Activated T-cell treated with anti-CD3 and anti-CD28 coated beads for 1 hour (primary cell): Measurements from ENCODE around the gene CAVIN4.

Source experiments
- DNase-seq: peaks from one replicate; pipeline ENCODE4 v3.0.0-alpha.2; 2020; ENCODE audit warnings: low read depth

The CAVIN4 gene

DNA sequence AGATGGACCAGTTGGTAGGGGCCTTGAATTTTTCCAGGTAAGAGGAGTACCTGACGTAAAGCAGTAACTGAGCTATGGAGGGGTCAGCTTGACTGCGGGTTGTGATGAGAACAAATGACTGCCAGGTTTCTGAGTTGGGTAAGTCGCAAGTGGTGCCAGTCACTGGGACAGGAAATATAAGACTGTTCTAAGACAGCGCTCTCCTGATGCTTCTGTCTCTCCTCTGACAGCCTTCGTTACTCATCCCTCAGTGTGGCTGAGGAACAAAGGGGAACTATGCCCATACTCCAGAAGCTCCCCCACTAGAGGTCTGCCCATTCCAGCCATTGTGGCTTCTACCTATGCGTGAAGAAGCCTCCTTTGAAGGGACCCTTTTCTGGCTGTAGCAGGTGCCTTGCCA, 13.3 kb downstream of the CAVIN4 start:
- no peak for DNase-seq

DNA sequence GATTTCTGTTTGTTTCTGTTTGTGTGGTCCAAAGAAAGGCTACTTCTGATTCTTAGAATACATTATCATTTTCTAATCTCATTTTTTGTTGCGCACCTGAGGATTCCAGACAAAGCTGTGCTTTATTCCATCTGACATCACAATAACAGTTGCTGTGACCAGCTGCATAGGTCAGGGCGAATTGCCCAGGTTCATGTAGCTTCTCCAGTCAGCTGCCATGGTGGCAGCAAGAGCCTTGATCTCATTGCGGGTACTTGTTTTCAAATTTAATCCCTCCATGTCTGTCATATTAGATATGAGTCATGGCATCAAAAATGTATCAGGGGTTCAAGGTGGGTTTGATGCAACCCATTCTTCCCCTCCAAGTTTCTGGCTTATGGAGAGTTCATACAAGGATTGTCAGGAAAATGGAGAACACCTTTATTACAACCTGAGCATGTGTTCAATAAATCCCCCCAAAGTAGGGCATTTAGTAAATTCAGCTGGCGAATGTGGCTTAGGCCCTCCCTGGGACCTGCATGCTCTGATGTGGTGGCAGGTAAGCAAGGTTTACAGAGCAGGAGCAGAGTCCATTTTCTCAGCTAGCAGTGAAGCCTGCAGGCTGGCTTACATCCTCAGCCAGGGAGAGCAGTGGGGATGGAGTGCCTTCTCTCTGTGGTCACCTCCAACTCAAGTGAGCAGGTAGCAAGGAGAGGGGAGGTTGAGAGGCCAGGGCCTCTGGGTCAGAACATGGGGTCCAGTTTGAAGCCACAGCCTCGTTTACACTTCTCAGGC, 13.9 kb downstream of the CAVIN4 start:
- DNase-seq, result no peak

DNA sequence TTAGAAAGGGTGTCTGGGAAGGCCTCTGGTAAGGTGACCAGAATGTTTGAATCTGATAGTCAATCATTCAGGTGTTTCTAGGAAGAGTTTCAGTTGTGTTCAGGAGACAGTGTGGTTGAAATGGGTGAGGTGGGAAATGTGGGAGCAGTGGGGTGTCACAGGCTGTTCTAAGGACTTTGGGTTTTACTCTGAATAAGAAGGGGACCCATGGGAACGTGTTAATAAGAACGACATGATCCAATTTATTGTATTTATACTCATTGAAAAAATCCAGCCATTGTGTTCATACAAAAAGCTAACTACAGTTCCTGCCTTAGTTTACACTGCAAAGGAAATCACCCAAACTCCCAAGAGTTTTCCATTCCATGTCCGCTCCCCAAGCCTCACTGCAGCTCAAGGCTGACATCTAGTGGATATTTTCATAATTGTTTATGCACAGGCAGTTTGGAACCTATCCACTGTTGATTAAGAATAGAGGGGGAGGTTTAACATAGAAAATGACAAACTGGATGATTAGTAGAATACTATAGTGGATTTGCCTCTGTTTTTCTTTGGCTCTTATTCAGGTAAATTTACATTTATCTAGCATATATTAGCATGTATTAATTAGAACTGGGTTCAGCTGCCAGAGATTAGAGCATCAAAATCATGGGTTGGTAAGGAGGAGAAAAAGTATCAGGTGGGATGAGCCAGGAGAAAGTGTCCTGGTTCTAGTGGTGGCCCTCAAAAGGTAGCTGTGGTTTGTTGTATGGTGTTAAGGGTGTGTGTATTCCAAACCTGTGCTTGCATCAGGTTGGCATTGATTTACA, 17.7 kb downstream of the CAVIN4 start:
- no peak for DNase-seq

DNA sequence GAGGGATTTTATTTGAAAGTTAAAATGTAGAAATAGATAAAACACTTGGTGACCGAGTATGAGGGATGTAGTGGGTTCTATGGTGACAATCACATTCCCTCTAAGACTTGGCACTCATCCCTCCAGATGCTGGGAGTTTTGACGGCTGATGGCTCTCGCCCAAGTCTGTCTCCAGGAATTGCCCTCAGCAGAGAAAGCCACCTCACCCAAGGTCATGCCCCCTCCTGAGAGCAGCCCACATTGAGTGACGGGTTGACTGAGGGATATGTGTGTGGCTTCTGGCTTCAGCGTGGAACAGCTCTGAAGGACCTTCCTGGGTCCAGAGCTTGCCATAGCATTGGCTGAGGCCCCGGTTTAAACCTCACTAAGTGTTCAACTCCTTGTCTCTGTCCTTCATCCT, 19.4 kb downstream of the CAVIN4 start:
- DNase-seq, result no peak

DNA sequence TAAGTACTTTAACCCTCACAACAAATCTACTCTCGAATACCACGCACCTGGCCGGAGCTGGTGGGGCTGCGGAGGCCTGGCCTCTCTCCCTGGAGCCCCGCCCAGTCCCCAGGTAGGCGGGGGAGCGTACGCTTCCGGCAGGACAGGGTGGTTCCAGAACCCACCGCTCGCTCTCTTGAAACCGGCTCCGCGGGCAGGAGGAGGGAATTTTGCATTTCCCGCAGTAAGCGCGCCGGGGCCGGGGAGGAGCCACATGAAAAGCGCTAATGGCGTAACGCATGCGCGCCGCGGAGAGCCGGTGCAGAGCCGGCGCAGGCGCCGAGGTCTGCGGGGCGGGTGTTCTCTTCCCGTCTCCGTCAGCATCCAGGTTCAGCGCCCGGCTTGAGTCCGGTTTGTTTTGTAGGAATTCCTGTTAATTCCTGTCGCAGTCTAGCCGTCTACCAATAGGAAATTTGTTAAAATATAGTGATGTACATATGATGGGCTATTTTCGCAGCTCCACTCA, 20.8 kb downstream of the CAVIN4 start:
- DNase-seq, result peak; percentile 71

DNA sequence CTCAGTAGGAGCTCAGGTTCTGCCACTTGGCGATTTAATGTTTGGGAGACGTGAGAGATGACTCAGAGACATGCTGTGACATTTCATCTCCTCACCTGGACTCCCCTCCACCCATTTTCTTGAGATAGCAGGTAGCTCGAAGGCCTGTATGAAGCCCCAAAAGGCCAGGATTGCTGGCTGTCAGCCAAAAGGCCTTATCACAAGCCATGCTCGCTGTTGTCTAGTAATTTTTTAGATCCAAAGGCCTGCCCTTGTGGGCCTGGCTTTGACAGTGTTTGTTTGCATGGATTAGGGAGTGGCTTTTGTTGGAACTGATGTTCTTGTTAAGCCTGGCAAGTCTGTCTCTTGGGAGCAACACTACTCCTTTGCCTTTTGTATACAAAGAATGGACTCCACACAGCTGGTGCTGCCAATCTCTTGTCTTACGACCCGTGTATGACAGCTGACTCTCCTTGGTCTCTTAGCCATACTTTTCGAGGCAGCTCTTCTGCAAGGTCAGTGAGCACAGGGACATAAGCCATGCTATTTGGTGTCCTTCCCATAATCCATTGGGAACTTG, 22.7 kb downstream of the CAVIN4 start:
- no peak for DNase-seq

DNA sequence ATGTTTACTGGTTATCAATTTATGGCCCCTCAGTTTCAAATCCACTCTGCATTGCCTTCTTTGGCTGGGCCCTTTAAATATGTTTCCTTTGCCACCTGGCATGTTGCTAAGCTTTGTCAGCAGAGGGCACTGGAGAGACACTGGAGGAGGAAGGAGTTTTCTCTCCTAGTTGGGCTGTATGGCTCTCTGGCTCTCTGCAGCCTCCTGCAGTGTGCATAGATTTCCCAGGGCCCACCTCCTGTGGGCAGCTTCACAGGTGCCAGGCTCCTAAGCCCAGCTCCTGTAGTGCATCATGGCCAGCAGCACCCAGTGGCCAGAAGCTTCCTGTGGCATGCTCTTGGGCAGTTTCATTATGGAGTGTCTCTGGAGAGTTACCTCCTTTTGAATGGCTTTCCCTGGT, 23.3 kb downstream of the CAVIN4 start:
- no peak for DNase-seq

DNA sequence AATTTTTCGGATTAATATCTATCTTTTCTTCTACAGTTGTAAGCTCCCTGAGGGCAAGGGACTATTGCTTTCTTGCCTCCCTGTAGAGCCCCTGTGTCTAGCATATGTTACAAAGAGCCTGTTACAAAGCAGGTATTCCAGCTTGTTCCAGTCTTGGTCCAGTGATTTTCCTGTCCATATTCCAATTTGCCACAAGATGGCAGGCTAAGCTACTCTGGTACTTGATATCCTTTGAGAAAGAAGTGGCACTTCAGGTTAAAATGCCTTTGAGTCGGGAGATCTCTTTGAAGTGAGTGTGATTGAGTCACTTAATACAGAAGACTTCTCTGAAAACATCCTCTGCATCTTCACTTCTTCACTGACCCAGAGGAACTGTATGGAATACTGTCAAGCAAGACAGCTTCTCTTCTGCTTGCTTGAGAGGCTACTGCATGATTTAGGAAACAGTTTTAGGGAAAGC, 24.5 kb downstream of the CAVIN4 start:
- DNase-seq, result no peak

DNA sequence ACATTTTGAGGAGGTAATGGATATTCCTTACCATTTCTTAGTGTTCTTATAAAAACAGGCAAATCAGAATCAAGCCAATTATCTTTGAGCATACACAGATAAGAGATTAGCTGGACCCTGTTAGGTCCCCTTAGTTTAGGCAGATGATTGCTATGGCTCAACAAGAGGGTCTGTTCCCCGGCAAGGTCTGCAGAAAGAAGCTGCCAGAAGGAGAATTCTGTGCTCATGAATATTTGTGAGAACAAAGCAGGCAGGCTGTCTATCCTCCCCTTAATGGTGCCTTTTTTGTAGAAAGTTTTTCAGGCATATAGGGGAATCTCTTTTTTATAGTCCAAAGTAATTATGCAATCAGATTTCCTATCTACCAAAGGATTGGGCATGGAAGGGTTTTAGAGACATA, 27.5 kb downstream of the CAVIN4 start:
- no peak for DNase-seq

DNA sequence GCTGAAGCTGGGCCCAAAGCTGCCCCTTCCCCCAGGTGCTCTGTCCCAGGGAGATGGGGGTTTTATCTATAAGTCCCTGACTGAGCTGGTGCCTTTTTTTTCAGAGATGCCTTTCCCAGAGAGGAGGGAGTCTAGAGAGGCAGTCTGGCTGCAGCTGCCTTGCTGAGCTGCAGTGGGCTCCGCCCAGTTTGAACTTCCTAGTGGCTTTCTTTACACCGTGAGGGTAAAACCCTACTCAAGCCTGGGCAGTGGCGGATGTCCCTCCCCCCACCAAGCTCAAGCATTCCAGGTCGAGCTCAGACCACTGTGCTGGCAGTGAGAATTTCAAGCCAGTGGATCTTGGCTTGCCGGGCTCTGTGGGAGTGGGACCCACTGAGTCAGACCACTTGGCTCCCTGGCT, 41.3 kb downstream of the CAVIN4 start:
- DNase-seq, result no peak

DNA sequence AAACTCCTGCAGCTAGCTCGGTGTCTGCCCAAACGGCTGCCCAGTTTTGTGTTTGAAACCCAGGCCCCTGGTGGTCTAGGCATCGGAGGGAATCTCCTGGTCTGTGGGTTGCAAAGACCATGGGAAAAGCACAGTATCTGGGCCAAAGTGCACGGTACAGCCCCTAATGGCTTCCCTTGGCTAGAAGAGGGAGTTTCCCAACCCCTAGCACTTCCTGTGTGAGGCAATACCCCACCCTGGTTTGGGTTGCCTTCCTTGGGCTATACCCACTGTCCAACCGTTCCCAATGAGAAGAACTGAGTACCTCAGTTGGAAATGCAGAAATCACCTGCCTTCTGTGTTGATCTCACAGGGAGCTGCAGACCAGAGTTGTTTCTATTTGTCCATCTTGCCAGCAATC, 41.8 kb downstream of the CAVIN4 start:
- DNase-seq, result no peak

DNA sequence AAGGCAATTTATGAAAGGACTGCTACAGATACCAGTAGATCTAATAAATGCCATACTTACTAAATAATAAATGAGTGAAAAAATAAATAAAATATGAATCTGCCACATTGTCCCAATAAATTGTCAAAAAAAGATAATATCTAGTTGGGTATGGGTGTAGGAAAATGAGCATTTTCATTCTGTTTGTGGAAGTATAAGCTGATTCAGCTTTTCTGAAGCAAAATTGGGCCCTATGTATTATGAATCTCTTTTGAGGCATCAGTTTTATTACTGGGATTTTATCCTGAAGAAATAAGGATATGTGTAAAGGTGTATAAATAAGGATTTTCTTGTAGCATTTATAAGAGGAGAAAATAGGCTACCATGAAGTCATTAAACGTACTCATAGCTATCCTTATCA, 46.1 kb downstream of the CAVIN4 start:
- DNase-seq, result no peak

DNA sequence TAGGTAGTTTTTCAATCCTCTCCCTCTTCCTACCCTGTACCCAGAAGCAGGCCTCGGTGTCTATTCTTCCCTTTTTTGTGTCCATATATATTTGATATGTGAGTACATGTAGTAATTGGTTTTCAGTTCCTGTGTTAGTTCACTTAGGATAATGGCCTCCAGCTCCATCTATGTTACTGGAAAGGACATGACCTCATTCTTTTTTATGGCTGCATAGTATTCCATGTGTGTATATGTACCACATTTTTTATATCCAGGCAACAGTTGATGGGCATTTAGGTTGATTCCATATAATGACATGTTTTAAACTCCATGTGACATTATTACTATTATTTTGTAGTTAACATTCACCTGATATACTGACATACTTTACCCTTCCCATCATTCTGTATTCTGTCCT, 49.1 kb downstream of the CAVIN4 start:
- no peak for DNase-seq

DNA sequence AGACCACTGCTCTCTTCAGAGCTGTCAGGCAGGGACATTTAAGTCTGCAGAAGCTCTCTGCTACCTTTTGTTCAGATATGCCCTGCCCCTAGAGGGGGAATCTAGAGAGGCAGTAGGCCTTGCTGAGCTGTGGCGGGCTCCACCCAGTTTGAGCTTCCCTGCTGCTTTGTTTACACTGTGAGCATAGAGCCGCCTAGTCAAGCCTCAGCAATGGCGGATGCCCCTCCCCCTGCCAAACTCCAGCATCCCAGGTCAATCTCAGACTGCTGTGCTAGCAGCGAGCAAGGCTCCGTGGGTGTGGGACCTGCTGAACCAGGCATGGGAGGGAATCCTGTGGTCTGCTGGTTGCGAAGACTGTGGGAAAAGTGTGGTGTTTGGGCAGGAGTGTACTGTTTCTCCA, 59.9 kb downstream of the CAVIN4 start:
- no peak for DNase-seq
